Suppressor macrophage treated with lipopolysaccharide for 1 hour (primary cell): ENCODE data around the gene UNC13B.
"Not testable (repeated sequence)": the region's sequence is repeated elsewhere in the genome, so short reads cannot be mapped to it uniquely, and the experiment has no call there.

Experiments
- DNase-seq, 3 donors: peaks; one replicate each; pipeline ENCODE4 v3.0.0-alpha.2; 2020 to 2022

The UNC13B gene

DNA sequence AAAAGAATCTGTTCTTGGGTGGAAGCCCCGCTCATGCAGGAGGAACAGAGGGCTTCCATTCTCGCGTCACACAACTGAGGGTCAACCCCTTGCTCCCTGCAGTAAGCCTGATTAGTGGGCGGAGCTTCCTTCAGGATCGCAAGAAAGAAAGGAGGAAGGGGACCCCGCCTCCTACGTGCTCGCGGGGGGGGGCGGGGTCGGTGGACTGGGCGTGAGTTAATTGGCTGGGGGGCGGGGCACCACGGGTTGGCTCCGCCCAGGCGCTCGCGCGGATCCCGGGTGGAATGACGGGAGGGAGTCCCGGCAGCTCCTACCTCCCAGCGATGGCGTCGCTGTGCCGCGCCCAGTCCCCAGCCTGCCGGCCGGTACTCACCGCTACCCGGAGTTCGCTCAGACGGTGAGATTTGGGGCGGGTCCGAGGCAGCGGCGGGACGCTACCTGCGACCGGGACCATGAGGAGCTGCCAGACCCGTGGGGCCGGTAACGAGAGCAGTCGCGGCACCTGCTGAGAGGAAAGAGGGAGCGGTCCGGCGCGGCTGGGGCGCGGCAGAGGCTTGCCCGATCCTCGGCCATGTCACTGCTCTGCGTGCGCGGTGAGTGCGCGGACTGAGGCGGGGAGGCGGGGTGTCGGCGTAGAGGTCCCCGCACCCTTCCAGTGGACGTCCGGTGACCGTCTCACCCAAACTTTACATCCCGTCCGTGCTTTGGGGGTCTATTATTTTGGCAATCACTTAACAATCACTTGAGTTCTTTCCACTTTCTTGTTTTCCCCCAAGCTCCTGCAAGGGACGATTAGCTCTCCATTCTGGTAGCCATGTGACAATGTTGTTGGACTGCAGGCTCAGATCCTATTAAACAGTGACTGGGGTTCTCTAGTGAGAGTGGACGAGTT, at the start of gene UNC13B:
Gene UNC13B (plus strand): TSS at position 297 of the 892 bp plus-strand sequence. CDS start 275 bp downstream, at position 572.
- DNase-seq = peak; percentile 94 to 99 (median 97)

- DNase-seq = peak; percentile 88 to 91 (median 90)
Observed at GRCh38 chr9:35112257-35113020, 49.4 kb upstream of the UNC13B start.

- DNase-seq = peak; percentile 90 to 93 (median 92)
Observed at GRCh38 chr9:35114113-35114839, 47.5 kb upstream of the UNC13B start.

GRCh38 chr9:35114840-35115628, 46.8 kb upstream of the UNC13B start:
- DNase-seq = peak; percentile 73 to 83 (median 79)

GRCh38 chr9:35115680-35116538, 45.9 kb upstream of the UNC13B start, which contains the start of gene ATOSB:
ATOSB (minus strand) TSS chr9:35115862; CDS start chr9:35108274, 7,588 bp downstream.
- peak; percentile 97 to 98 (median 98) for DNase-seq

GRCh38 chr9:35116539-35116897, 45.3 kb upstream of the UNC13B start:
- DNase-seq = no peak

GRCh38 chr9:35116898-35117551, 44.8 kb upstream of the UNC13B start:
- peak; percentile 95 to 97 (median 95) for DNase-seq

DNA sequence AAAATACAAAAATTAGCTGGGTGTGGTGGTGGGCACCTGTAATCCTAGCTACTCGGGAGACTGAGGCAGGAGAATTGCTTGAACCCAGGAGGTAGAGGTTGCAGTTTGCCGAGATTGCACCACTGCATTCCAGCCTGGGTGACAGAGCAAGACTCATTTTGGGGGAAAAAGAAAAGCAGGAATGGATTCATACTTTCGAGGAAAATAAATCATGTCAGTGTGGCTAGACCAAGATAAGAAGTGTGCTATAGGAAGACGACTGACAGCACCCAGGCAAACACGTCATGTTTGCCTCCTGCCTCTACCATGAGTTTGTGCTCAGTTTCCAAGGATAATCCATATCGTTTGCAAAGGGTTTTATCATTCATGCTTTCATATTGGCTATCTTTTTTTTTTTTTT, 26.9 kb upstream of the UNC13B start:
- DNase-seq = no peak

GRCh38 chr9:35135988-35136387, 25.8 kb upstream of the UNC13B start:
- DNase-seq = no peak

DNA sequence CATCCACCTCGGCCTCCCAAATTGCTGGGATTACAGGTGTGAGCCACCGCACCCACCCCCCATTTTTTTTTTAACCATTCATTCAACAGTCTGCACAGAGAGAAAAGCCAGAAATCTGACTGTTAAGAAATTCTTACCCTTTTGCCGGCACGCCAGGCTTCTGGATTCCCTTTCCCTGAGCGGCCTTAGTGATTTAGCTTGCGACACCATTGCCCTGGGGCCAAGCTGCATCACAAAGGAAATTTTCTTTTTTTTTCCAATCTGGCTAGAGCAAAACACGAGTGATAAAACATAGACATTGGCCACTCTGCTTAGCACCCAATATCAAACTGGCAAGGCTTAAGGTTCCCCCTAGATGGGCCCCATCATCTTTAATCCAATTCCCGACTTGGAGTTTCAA, 24.9 kb upstream of the UNC13B start:
- DNase-seq = no peak

GRCh38 chr9:35140093-35140492, 21.7 kb upstream of the UNC13B start:
- DNase-seq = no peak

- no peak for DNase-seq
Observed at GRCh38 chr9:35142037-35142436, 19.8 kb upstream of the UNC13B start.

DNA sequence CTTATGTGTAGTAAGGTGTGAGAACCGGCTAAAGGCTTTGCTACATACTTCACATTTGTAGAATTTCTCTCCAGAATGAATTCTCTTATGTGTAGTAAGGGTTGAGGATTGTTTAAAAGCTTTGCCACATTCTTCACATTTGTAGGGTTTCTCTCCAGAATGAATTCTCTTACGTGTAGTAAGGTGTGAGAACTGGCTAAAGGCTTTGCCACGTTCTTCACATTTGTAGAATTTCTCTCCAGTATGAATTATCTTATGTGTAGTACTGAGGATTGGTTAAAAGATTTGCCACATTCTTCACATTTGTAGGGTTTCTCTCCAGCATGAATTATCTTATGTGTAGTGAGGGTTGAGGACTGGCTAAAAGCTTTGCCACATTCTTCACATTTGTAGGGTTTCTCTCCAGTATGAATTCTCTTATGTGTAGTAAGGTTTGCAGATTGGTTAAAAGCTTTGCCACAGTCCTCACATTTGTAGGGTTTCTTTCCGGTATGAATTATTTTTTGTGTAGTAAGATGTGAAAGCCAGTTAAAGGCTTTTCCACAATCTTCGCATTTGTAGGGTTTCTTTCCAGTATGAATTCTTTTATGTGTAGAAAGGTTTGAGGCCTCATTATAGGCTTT, 13.8 kb upstream of the UNC13B start:
- DNase-seq = not testable (repeated sequence)

- DNase-seq = no peak
Observed at GRCh38 chr9:35152926-35153325, 8.9 kb upstream of the UNC13B start.

DNA sequence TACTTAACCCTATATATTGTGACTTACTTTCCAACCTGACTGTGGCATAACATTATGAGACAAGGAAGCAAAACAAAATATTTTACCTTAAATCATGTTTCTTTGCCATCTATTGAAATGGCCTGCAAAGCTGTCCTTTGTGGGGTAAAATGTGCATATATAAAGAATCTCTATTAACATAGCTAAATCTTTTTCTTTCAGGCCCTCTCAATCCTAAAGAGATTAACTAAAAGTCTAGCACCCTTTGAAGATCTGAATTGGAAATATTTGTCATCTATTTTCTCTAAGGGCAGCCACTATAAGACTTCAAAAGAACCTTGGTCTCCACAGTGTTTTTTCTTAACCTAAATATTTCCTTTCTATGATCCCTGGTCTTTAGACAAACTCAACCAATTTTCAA, 5.0 kb upstream of the UNC13B start:
- DNase-seq = no peak

DNA sequence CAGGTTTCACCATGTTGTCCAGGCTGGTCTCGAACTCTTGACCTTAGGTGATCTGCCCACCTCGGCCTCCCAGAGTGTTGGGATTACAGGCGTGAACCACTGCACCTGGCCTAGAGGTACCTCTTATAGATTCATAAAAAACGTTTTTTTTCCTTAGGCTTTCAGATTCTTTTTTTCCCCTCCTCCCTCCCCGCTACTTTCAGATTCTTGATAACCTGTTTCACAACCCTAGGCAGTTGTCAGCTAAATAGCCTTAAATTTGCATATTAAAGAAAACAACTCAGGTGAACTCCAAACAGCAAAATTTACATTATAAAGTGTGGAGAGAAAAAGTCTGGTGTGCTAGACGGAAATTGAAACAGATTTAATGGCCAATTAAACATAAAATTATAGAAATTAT, 4.0 kb upstream of the UNC13B start:
- DNase-seq = not testable (repeated sequence)

- peak in 2 of 3 donors; percentile 4 for DNase-seq
Observed at GRCh38 chr9:35158501-35159280, 3.1 kb upstream of the UNC13B start.

GRCh38 chr9:35162605-35163315, 951 bp downstream of the UNC13B start:
- no peak for DNase-seq

DNA sequence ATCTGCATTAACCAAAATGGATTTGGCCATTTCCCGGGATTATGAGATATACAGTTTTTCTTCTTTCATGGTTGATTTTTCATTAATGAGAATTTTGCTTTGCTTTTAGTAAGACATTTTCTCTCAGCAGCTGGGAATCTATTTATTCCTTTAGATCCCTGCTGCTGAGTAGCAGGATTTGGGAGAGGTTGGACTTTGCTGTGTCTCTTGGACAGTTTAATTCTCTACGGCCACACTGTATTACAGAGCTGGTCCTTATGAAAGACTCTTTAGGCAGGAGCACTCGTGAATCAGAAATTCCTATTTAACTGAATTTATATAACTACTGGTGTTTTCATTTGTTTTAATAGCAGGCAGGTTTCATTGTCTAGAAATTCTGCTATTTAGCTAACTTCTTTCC, 1.6 kb downstream of the UNC13B start:
- no peak for DNase-seq
